D721Med (cell line): Measurements from ENCODE around the gene PYY.

Source experiments
- DNase-seq: peaks from one replicate; pipeline ENCODE4 v3.0.0; 2011; ENCODE audit warnings: low spot score; ENCODE audit not compliant: insufficient read length
- FAIRE-seq: peaks from 2 replicates; lab custom pipeline; 2011; peaks lifted over from hg19 to GRCh38; lab: Jason Lieb, UNC
- CTCF ChIP-seq: IDR thresholded peaks from 2 replicates; pipeline ENCODE4 v1.5.1; 2012; ENCODE audit warnings: mild to moderate bottlenecking, control low read depth; ENCODE audit not compliant: insufficient read depth; ENCODE audit errors: missing control alignments

PYY gene

GRCh38 chr17:43952724-43953666, 745 bp downstream of the PYY start:
- no peak for TF ChIP-seq CTCF
- DNase-seq, result no peak
- no peak for FAIRE-seq

GRCh38 chr17:43952351-43952723, 1.4 kb downstream of the PYY start:
- FAIRE-seq (no peak), DNase-seq (no peak)
- no peak for TF ChIP-seq CTCF

- no peak for FAIRE-seq
- no peak for DNase-seq
- no peak for TF ChIP-seq CTCF
These were observed 2.0 kb downstream of the PYY start for GRCh38 chr17:43951750-43952149.

- no peak for TF ChIP-seq CTCF
- no peak for FAIRE-seq
These were observed 3.2 kb downstream of the PYY start for GRCh38 chr17:43950554-43950953.

GRCh38 chr17:43949781-43950180, 4.0 kb downstream of the PYY start:
- TF ChIP-seq CTCF, result no peak
- DNase-seq (no peak), FAIRE-seq (no peak)

More at GRCh38 chr17:43950554-43950953, 3.2 kb downstream of the PYY start:
- DNase-seq, result no peak

- no peak for TF ChIP-seq CTCF
- FAIRE-seq (no peak), DNase-seq (no peak)
These were observed 7.0 kb downstream of the PYY start for GRCh38 chr17:43946781-43947180.
